GM18526 (cell line): ENCODE results near the gene FBXL16.

ENCODE experiments used
- POLR2A ChIP-seq: IDR thresholded peaks from 3 replicates; pipeline ENCODE4 v1.6.1; 2011; ENCODE audit not compliant: insufficient read length; ENCODE audit errors: extremely low read depth

Gene FBXL16

DNA sequence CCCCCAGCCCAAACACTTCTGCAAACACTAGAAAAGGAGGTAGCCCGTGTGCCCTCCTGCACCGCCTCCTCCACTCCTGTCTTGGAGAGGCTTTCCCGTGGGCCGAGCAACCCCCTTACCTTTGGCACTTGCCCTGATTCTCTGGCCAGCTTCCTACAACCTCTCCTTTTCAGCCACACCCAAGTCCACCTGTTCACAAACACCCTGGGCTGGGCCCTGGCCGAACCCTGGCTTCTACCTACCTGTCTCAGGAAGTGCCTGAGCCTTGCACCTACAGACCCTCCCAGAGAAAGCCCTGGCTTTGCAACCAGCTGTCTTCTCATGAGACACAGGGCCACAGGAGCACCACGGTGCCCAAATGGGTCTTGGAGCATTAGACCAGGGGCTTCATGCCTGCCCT is 13.3 kb upstream of the FBXL16 start:
- TF ChIP-seq POLR2A, result no peak

DNA sequence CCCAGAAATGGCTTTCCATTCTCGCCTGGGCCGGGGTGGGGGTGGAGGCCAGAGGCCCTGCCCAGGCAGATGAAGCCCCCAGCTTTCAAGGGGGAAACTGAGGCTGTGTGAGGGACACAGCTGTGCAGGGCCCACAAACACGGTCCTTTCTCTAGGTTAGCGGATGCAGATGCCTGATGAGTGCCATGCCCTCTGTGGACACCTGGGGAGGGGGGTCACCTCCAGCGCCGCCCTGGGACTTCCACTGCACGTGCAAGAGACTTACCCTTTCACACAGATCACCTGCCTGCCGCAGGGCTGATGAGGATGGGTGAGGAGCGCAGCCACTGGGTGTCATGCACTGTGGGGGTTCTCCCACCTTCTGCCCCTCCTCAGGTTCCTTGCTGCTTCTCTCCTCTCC is 12.8 kb upstream of the FBXL16 start:
- TF ChIP-seq POLR2A, result no peak

DNA sequence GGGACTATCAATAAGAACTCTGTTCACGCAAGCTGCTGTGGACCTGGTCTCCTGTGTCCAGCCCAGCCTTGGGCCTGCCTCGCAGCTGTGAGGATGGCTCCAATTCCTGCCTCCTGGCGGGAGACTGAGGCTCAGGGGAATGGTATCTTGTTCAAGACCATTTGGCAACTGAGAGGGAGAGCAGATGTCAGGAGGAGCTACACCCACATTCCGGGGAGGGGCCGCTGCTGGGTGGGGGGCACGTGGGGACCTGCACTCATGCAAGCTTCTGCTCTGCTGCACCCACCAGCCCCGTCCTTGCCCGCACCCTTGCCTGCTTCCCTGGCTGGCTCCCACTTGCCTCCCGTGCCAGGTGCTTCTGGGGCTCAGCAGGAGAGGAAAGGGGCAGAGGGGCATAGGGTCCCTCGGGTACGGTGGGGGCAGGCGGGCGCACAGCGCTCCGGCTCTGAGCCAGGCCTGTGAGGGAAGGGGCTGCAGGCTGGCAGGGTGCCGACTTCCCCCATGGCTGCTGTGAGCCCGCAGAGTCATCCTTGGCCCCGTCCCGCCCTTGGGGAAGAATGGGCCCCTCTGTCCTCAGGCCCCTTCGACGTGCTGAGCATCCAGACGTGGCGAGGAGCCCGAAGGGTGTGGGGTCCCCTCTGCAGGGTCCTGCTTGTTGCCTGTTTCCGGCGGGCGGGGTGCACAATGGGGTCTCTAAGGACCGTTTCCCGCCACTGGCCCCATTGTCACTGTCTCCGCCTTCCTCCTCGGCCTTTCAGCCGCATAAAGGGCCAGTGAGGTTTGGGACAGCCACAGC is 12.0 kb upstream of the FBXL16 start:
- no peak for TF ChIP-seq POLR2A

DNA sequence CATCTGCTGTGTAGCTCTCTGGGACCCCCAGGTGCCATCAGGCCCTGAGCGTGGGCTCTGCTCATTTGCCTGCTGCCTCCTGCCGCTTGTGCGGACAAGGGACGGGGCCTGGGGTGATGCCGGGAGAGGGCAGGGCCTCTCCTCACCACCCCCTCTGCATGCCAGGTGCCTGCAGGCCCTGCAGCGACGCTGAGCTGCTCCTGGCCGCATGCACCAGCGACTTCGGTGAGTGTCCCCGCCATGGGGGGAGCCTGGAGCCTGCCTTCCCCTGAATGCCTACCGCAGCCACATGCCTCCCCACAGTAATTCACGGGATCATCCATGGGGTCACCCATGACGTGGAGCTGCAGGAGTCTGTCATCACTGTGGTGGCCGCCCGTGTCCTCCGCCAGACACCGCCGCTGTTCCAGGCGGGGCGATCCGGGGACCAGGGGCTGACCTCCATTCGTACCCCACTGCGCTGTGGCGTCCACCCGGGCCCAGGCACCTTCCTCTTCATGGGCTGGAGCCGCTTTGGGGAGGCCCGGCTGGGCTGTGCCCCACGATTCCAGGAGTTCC is 11.2 kb upstream of the FBXL16 start:
- no peak for TF ChIP-seq POLR2A

DNA sequence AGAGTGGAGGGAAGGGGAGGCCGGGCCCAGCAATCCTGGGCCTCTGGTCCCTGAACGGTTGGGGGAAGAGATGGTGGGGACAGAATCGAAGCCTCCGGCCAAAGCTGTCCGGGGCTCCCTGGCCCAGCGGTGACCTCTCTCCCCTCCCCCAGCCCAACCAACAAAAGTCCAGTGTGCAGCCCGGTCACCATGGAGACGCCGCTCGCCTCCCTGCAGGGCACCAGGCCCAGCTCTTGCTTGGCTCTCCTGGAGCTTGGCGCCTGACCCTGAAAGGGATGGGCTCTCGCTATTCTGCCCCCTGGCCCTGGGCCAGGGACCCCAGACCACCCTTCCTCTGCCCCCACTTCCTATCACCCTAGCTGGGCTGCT is 10.6 kb upstream of the FBXL16 start:
- TF ChIP-seq POLR2A, result no peak

DNA sequence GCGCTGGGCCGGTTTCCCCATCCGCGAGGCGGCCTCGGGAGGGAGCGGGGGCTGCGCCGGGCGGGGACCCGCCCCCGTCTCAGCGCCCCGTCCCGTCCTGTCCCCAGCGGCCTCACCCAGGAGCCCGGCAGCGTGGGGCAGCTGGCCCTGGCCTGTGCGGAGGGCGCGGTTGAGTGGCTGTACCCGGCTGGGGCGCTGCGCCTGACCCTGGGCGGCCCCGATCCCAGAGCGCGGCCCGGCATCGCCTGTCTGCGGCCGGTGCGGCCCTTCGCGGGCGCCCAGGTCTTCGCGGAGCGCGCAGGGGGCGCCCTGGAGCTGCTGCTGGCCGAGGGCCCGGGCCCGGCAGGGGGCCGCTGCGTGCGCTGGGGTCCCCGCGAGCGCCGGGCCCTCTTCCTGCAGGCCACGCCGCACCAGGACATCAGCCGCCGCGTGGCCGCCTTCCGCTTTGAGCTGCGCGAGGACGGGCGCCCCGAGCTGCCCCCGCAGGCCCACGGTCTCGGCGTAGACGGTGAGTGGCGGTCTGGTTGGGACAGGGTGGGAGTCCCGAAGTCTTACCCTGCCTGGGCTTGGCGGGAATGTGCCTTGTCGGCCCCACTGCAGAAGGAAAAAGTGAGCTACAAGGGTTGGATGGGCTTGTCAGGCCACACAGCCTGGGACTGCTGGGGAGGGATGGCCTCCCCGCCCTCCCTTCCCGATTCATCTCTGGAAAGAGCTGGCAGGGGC is 10.0 kb upstream of the FBXL16 start:
- TF ChIP-seq POLR2A, result no peak

DNA sequence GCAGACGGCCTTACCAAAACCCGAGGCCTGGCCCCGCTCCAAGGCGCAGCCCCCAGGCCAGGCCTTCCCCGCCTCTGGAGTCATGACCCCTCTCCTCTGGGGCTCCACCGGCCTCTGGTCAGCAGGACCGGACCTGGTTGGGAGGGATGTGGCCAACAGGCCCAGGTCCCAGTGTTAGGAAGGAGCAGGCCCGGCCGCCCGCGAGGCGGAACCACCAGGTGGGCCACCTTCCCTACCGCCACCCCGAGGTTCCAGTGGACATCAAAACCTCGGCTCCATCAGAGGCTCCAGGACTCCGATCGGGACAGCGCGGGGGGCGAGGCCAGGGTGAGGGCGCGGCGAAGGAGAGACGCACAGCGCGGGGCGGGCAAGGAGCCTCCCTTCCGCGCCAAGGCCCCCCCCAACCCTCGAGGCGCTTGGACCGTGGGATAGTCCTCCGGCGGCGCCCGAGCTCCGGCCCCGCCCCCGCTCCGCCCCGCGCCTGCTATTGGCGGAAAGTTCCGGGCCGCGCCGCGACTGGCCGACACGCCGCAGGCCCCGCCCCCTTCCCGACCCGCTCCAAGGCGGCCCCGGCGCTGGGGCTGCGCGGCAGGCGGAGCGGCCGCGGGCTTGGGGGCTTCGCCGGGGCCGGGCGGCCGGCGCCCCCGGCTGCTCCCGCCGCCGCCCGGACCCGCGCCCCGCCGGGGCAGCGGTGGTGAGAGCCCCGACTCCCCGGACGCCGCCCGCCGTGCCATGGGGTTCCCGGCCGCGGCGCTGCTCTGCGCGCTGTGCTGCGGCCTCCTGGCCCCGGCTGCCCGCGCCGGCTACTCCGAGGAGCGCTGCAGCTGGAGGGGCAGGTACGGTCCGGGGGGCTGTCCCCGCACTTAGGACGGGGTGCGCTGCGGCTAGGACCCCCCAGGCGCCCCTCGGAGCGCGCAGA is 9.2 kb upstream of the FBXL16 start, which contains the start of gene METRN:
METRN (plus strand) TSS at position 561 of the 919 bp plus-strand sequence; CDS start at position 733, 172 bp downstream.
- TF ChIP-seq POLR2A, result no peak

DNA sequence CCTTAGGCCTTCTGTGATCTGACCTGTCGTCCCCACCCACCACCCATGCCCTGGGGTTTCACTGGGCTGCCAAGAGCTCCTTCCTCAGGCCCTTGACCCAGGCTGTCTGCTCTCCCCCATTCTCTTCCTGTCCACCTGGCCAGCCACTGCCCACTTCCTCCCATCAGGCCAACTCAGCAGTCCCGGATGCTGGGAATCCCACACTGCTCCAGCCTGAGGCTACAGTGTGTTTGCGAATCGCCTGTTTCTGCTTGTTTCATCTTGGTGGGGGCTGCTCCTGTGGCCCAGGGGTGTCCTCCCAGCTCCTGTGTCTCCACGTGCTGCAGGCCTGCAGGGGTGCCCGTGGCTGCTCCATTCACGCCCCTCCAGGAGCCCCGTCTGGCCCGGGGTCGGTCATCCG is 8.5 kb upstream of the FBXL16 start:
- TF ChIP-seq POLR2A, result no peak

DNA sequence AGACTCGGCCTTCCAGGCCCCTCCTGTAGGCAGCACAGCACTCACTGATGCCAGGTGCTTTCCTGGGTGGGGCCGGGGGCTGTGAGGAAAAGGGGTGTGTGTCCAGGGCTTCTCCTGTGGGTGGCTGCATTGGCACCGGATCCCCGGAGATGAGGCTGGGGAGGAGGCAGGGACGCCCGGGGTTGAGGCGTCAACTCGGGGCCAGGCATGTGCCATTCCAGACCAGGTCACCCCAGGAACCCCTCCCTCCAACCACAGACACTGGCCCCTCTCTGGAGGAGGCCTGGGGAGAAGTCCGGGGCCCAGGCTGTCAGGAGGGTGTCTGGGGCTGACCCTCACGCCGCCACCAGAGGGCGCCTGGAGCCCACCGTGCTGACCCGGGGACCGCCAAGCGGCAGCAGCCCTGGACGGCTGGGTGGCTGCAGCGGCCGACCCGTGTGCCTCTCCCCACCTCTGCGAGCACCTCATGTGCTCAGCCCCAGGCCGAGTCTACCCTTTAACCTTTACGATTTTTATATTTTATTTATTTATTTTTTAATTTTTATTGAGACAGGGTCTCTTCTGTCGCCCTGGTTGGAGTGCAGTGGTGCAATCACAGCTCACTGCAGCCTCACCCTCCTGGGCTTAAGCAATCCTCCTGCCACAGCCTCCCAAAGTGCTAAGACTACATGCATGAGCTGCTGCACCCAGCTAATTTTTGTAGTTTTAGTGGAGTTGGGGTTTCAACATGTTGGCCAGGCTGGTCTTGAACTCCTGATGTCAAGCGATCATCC is 6.1 kb upstream of the FBXL16 start:
- no peak for TF ChIP-seq POLR2A

DNA sequence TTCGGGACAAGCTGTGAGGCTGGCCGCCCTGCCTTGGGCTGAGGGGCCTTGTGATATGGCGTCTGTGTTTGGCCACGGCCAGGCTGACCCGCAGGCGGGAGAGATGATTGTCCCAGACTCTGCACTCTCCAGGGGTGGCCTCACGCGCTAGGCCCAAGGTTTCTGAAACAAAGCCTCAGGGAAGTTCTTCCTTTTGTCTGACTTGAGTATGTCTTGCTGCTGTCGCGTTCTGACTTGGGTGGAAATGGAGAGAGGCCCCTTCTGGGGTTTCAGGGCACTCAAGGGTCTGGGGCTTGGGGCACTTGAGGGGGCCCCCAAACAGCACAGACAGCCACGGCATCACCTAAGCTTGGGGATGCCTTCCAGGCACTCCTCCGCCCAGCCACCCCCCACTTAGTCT is 5.5 kb upstream of the FBXL16 start:
- no peak for TF ChIP-seq POLR2A

DNA sequence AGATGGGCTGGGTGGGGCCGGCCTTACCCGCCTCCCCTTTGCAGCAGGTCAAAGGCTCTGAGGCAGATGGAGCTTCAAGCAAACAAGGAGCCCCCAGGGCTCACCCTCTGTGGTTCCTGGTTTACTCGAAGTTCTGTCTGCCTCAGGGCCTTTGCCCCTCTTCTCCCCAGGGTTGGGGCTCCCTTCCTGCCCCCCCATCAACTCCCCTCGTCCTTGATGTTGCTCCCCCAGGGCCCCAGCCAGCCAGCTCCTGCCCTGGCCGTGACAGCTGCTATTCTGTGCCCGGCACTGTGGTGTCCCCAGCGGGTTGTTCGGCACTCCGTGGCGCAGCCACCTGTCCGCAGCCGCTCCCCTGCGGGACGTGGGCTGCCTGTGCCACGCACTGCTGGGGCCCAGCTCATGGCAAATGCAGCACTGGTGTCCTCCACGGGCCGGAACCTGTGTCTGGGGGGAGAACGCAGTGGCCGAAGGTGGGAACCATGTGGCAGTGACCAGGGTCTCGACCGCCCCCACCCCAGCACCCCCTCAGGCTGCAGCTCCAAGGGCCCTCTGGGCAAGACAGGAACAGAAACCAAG is 5.0 kb upstream of the FBXL16 start:
- no peak for TF ChIP-seq POLR2A

DNA sequence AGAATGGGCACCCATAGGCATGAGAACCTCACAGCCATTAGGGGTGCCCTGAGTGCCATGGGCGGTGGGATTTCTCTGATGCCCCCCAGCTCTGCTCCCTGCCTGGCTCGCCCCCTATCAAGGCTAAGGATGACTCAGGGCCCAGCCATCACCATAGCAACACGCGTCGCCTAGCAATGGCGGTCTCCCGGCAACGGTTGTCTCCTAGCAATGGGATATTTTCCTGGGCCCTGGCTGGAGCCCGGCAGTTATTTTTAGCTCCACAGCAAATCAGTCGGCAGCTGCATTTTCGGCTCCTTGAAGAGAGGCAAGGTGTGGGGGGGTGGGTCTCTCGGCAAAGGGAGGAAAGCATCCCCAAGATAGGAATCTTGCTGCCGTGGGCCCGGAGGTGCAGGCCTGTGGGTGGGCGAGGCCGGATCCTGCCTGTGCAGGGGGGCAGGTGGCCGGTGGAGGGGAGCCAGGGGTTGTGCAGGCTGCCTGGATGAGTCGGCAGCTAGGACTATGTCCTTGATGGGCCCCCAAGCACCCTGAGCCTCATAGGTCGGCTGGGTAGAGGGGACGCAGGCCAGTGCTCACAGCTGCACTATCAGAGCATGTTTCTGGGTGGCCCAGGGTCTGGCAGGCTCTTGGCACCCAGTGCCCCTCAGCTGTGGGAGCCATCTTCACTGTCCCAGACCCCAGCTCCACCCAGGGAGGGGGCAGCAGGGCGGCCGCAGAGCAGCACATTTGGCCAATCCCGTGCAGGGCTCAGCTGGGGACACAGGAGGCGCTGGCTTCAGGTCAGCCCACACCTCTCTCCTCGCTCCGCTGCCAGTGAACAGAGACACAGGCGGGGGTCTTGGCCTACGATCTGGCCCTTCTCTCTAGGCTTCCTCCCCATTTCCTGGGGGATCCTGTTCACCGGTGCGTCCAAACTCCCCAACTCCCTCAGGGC is 4.2 kb upstream of the FBXL16 start:
- no peak for TF ChIP-seq POLR2A

DNA sequence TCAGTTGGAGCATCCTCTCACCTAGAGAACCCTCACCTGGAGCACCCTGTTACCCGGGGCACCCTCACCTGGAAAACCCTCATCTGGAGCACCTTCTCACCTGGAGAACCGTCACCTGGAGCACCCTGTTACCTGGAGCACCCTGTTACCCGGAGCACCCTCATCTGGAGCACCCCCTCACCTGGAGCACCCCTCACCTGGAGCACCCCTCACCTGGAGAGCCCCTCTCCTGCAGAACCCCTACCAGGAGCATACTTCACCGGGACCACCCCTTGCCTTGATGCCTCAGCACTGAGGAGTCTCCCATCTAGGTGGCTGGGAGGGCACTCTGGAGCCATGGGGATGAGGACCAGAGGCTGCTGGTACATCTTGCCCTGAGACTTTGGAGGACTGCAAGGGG is 3.4 kb upstream of the FBXL16 start:
- TF ChIP-seq POLR2A, result no peak

DNA sequence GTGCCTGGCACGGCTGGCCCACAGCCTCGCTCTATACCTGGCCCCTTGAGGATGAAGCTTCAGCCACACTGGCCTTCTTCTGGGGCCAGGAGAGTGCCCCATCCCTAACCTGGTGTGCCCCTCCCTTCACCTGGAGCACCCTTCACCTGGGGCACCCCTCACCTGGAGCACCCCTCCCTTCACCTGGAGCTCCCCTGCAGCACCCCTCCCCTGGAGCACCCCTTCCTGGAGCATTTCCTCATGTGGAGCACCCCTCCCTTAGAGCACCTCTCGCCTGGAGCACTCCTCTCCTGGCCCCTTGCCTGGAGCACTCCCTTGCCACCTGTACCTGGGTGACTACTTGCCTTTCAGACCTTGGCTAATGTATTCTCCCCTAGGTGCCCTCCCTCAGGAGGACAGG is 2.4 kb upstream of the FBXL16 start:
- no peak for TF ChIP-seq POLR2A
